GM12873 (cell line): ENCODE measurements around the gene CCDC71.

Source experiments
- CTCF ChIP-seq: IDR thresholded peaks from 2 replicates; pipeline ENCODE4 v1.5.1; 2012; ENCODE audit warnings: low read depth, mild to moderate bottlenecking, moderate library complexity, low read length, control low read depth; ENCODE audit not compliant: insufficient read depth; ENCODE audit errors: missing control alignments

Gene CCDC71

GRCh38 chr3:49191741-49192140 lies 25.6 kb upstream of the CCDC71 start:
- no peak for TF ChIP-seq CTCF

- no peak for TF ChIP-seq CTCF
These were observed 17.7 kb upstream of the CCDC71 start for GRCh38 chr3:49183873-49184272.

- no peak for TF ChIP-seq CTCF
These were observed 16.6 kb upstream of the CCDC71 start for GRCh38 chr3:49182682-49183081.

GRCh38 chr3:49181351-49181750 lies 15.2 kb upstream of the CCDC71 start:
- no peak for TF ChIP-seq CTCF

GRCh38 chr3:49180116-49180515 lies 14.0 kb upstream of the CCDC71 start:
- TF ChIP-seq CTCF: no peak

GRCh38 chr3:49177073-49177472 lies 10.9 kb upstream of the CCDC71 start:
- no peak for TF ChIP-seq CTCF

GRCh38 chr3:49175530-49175929 lies 9.4 kb upstream of the CCDC71 start:
- TF ChIP-seq CTCF: no peak
